ENCODE results near the gene NCAM1.

DNA sequence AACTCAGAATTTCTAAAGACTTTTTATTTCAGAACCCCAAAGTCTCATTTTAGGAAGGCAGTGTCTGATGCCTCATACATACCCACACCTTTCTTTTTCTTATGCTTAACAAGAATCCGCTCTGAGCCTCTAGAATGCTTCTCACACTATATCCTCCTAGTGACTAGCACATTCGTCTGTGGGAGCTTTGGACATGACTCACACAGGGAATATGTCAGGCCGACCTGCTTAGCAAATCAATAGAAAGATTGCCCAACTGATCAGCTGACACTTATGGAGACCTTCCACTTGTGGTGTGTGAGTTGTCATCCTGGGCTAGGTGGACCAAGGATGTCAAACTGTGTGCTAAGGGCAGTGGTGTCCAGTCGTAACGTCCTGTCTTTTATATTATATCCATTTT is 223.3 kb downstream of the NCAM1 start:
- TF ChIP-seq POLR2AphosphoS5 (IDR thresholded peaks at IDR 0.05) (no peak), POLR2A (IDR thresholded peaks at IDR 0.05) (no peak)
- TF ChIP-seq, protein P1, sequence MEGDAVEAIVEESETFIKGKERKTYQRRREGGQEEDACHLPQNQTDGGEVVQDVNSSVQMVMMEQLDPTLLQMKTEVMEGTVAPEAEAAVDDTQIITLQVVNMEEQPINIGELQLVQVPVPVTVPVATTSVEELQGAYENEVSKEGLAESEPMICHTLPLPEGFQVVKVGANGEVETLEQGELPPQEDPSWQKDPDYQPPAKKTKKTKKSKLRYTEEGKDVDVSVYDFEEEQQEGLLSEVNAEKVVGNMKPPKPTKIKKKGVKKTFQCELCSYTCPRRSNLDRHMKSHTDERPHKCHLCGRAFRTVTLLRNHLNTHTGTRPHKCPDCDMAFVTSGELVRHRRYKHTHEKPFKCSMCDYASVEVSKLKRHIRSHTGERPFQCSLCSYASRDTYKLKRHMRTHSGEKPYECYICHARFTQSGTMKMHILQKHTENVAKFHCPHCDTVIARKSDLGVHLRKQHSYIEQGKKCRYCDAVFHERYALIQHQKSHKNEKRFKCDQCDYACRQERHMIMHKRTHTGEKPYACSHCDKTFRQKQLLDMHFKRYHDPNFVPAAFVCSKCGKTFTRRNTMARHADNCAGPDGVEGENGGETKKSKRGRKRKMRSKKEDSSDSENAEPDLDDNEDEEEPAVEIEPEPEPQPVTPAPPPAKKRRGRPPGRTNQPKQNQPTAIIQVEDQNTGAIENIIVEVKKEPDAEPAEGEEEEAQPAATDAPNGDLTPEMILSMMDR (IDR thresholded peaks at IDR 0.05): no peak
